Tongue (tissue), 2 donors: Measurements from ENCODE around the gene KMT2C. TPM values are rescaled to one million over a fixed set of nuclear protein-coding genes. Genes with fewer than 3 reads are reported as not detected.
"Not testable (repeated sequence)": the region's sequence is repeated elsewhere in the genome, so short reads cannot be mapped to it uniquely, and the experiment has no call there.

ENCODE experiments used
- DNase-seq: peaks from one replicate; pipeline ENCODE4 v3.0.0-alpha.2; 2015
- total RNA-seq: library from RNA; depleted of rRNA; stranded (reverse); fragments of >200 nt; gene quantifications from one replicate; pipeline ENCODE4 v1.2.3, GENCODE V29; 2014

Gene KMT2C
- total RNA-seq, 1 donor from 2014 or later, result 97.7 TPM

- DNase-seq, result not testable (repeated sequence)
These were observed 136.2 kb downstream of the KMT2C start for GRCh38 chr7:152299542-152300143.

GRCh38 chr7:152292897-152293296 is 142.9 kb downstream of the KMT2C start:
- no peak for DNase-seq

- DNase-seq, result not testable (repeated sequence)
These were observed 148.8 kb downstream of the KMT2C start for GRCh38 chr7:152286972-152287371.

- DNase-seq, result not testable (repeated sequence)
These were observed 149.6 kb downstream of the KMT2C start for GRCh38 chr7:152286219-152286618.

GRCh38 chr7:152284998-152285397 is 150.8 kb downstream of the KMT2C start:
- DNase-seq, result not testable (repeated sequence)

GRCh38 chr7:152277687-152278086 is 158.1 kb downstream of the KMT2C start:
- not testable (repeated sequence) for DNase-seq

GRCh38 chr7:152270427-152270826 is 165.4 kb downstream of the KMT2C start:
- DNase-seq, result not testable (repeated sequence)

GRCh38 chr7:152266859-152267258 is 168.9 kb downstream of the KMT2C start:
- not testable (repeated sequence) for DNase-seq

- not testable (repeated sequence) for DNase-seq
These were observed 170.9 kb downstream of the KMT2C start for GRCh38 chr7:152264915-152265314.

GRCh38 chr7:152262146-152262545 is 173.7 kb downstream of the KMT2C start:
- DNase-seq, result not testable (repeated sequence)

- not testable (repeated sequence) for DNase-seq
These were observed 176.2 kb downstream of the KMT2C start for GRCh38 chr7:152259645-152260044.

- not testable (repeated sequence) for DNase-seq
These were observed 188.0 kb downstream of the KMT2C start for GRCh38 chr7:152247851-152248250.

- not testable (repeated sequence) for DNase-seq
These were observed 190.4 kb downstream of the KMT2C start for GRCh38 chr7:152245417-152245816.

GRCh38 chr7:152243464-152243863 is 192.3 kb downstream of the KMT2C start:
- DNase-seq, result not testable (repeated sequence)

- DNase-seq, result not testable (repeated sequence)
These were observed 194.5 kb downstream of the KMT2C start for GRCh38 chr7:152241301-152241700.

GRCh38 chr7:152236306-152236705 is 199.5 kb downstream of the KMT2C start:
- DNase-seq, result not testable (repeated sequence)

GRCh38 chr7:152234421-152234820 is 201.4 kb downstream of the KMT2C start:
- DNase-seq, result not testable (repeated sequence)

- DNase-seq, result no peak
These were observed 204.7 kb downstream of the KMT2C start for GRCh38 chr7:152231089-152231488.

- DNase-seq, result not testable (repeated sequence)
These were observed 216.2 kb downstream of the KMT2C start for GRCh38 chr7:152219556-152219955.

- not testable (repeated sequence) for DNase-seq
These were observed 227.0 kb downstream of the KMT2C start for GRCh38 chr7:152208766-152209165.

- not testable (repeated sequence) for DNase-seq
These were observed 231.4 kb downstream of the KMT2C start for GRCh38 chr7:152204417-152204816.

GRCh38 chr7:152203095-152203494 is 232.7 kb downstream of the KMT2C start:
- DNase-seq, result no peak

GRCh38 chr7:152202056-152202455 is 233.7 kb downstream of the KMT2C start:
- no peak for DNase-seq

- DNase-seq, result no peak
These were observed 235.4 kb downstream of the KMT2C start for GRCh38 chr7:152200395-152200794.
